ENCODE results near the gene SERGEF.

Gene SERGEF

GRCh38 chr11:17967661-17968060 is 45.2 kb downstream of the SERGEF start:
- FAIRE-seq (no peak), DNase-seq (ENCODE audit: insufficient read length, low spot score) (no peak)
- no peak for TF ChIP-seq TAF1 (IDR thresholded peaks at IDR 0.05; ENCODE audit: low read depth, low read length)
- no peak for TF ChIP-seq POLR2A (IDR thresholded peaks at IDR 0.05; ENCODE audit: low read depth, low read length)
- no peak for TF ChIP-seq POLR2AphosphoS5 (IDR thresholded peaks at IDR 0.05; ENCODE audit: low read depth, low read length)
- no peak for TF ChIP-seq SPI1 (IDR thresholded peaks at IDR 0.05; ENCODE audit: low read depth, low read length)
- TF ChIP-seq POU2F2 (IDR thresholded peaks at IDR 0.05; ENCODE audit: low read depth, low read length) = no peak
- no peak for TF ChIP-seq PAX5 (IDR thresholded peaks at IDR 0.05; ENCODE audit: insufficient read depth, low read length, severe bottlenecking)

GRCh38 chr11:17960091-17960490 is 52.8 kb downstream of the SERGEF start:
- no peak for FAIRE-seq
- DNase-seq (ENCODE audit: insufficient read length, low spot score) = no peak
- TF ChIP-seq POLR2AphosphoS5 (IDR thresholded peaks at IDR 0.05; ENCODE audit: low read depth, low read length) = no peak

- DNase-seq (ENCODE audit: insufficient read length, low spot score) (no peak), FAIRE-seq (no peak)
- no peak for TF ChIP-seq PAX5 (IDR thresholded peaks at IDR 0.05; ENCODE audit: insufficient read depth, low read length, severe bottlenecking)
- TF ChIP-seq SPI1 (IDR thresholded peaks at IDR 0.05; ENCODE audit: low read depth, low read length) = no peak
- TF ChIP-seq POLR2A (IDR thresholded peaks at IDR 0.05; ENCODE audit: low read depth, low read length) = no peak
These were observed 54.4 kb downstream of the SERGEF start for GRCh38 chr11:17958446-17958845.

- TF ChIP-seq POLR2AphosphoS5 (IDR thresholded peaks at IDR 0.05; ENCODE audit: low read depth, low read length) = no peak
- TF ChIP-seq POLR2A (IDR thresholded peaks at IDR 0.05; ENCODE audit: low read depth, low read length) = no peak
- TF ChIP-seq POU2F2 (IDR thresholded peaks at IDR 0.05; ENCODE audit: low read depth, low read length) = no peak
- TF ChIP-seq PAX5 (IDR thresholded peaks at IDR 0.05; ENCODE audit: insufficient read depth, low read length, severe bottlenecking) = no peak
- no peak for TF ChIP-seq SPI1 (IDR thresholded peaks at IDR 0.05; ENCODE audit: low read depth, low read length)
- TF ChIP-seq TAF1 (IDR thresholded peaks at IDR 0.05; ENCODE audit: low read depth, low read length) = no peak
- DNase-seq (ENCODE audit: insufficient read length, low spot score) = no peak
These were observed 58.2 kb downstream of the SERGEF start for GRCh38 chr11:17954395-17955252.

GRCh38 chr11:17952487-17952886 is 60.4 kb downstream of the SERGEF start:
- DNase-seq (ENCODE audit: insufficient read length, low spot score) = no peak
- TF ChIP-seq SPI1 (IDR thresholded peaks at IDR 0.05; ENCODE audit: low read depth, low read length) (no peak), TAF1 (IDR thresholded peaks at IDR 0.05; ENCODE audit: low read depth, low read length) (no peak), PAX5 (IDR thresholded peaks at IDR 0.05; ENCODE audit: insufficient read depth, low read length, severe bottlenecking) (no peak), POLR2A (IDR thresholded peaks at IDR 0.05; ENCODE audit: low read depth, low read length) (no peak), POU2F2 (IDR thresholded peaks at IDR 0.05; ENCODE audit: low read depth, low read length) (no peak), POLR2AphosphoS5 (IDR thresholded peaks at IDR 0.05; ENCODE audit: low read depth, low read length) (no peak)
- no peak for FAIRE-seq

More at GRCh38 chr11:17954395-17955252, 58.2 kb downstream of the SERGEF start:
- FAIRE-seq = no peak

- TF ChIP-seq PAX5 (IDR thresholded peaks at IDR 0.05; ENCODE audit: insufficient read depth, low read length, severe bottlenecking) = no peak
- no peak for FAIRE-seq
- DNase-seq (ENCODE audit: insufficient read length, low spot score) = no peak
These were observed 61.0 kb downstream of the SERGEF start for GRCh38 chr11:17951685-17952388.

GRCh38 chr11:17950644-17951043 is 62.2 kb downstream of the SERGEF start:
- TF ChIP-seq POLR2A (IDR thresholded peaks at IDR 0.05; ENCODE audit: low read depth, low read length) (no peak), POLR2AphosphoS5 (IDR thresholded peaks at IDR 0.05; ENCODE audit: low read depth, low read length) (no peak), TAF1 (IDR thresholded peaks at IDR 0.05; ENCODE audit: low read depth, low read length) (no peak), PAX5 (IDR thresholded peaks at IDR 0.05; ENCODE audit: insufficient read depth, low read length, severe bottlenecking) (no peak), SPI1 (IDR thresholded peaks at IDR 0.05; ENCODE audit: low read depth, low read length) (no peak)
- no peak for DNase-seq (ENCODE audit: insufficient read length, low spot score)

GRCh38 chr11:17948296-17948695 is 64.6 kb downstream of the SERGEF start:
- TF ChIP-seq SPI1 (IDR thresholded peaks at IDR 0.05; ENCODE audit: low read depth, low read length) (no peak), PAX5 (IDR thresholded peaks at IDR 0.05; ENCODE audit: insufficient read depth, low read length, severe bottlenecking) (no peak), POLR2AphosphoS5 (IDR thresholded peaks at IDR 0.05; ENCODE audit: low read depth, low read length) (no peak), TAF1 (IDR thresholded peaks at IDR 0.05; ENCODE audit: low read depth, low read length) (no peak), POU2F2 (IDR thresholded peaks at IDR 0.05; ENCODE audit: low read depth, low read length) (no peak), POLR2A (IDR thresholded peaks at IDR 0.05; ENCODE audit: low read depth, low read length) (no peak)
- no peak for FAIRE-seq

More at GRCh38 chr11:17950644-17951043, 62.2 kb downstream of the SERGEF start:
- FAIRE-seq = no peak

DNA sequence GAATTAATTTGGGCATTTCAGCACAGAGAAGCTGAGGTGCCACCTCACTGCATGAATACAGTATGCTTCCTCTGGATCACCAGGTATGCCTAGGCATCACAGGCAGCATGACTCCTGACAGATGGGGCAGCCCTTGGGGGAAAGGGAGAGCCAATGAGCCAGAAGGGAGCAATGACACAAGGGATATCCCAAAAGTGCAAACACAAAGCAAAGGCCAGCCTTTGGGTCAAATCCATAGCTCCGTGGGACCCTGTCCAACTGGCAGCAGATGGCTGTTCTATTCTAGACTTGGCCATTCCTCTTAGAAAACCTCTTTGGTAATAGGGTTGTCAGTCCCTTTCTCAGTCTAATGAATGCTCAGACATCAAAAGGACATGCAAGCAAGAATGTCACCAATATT is 73.3 kb downstream of the SERGEF start:
- TF ChIP-seq POLR2AphosphoS5 (IDR thresholded peaks at IDR 0.05; ENCODE audit: low read depth, low read length) (no peak), TAF1 (IDR thresholded peaks at IDR 0.05; ENCODE audit: low read depth, low read length) (no peak), POLR2A (IDR thresholded peaks at IDR 0.05; ENCODE audit: low read depth, low read length) (no peak)
- DNase-seq (ENCODE audit: insufficient read length, low spot score) = no peak
- no peak for FAIRE-seq

More at GRCh38 chr11:17948296-17948695, 64.6 kb downstream of the SERGEF start:
- no peak for DNase-seq (ENCODE audit: insufficient read length, low spot score)

DNA sequence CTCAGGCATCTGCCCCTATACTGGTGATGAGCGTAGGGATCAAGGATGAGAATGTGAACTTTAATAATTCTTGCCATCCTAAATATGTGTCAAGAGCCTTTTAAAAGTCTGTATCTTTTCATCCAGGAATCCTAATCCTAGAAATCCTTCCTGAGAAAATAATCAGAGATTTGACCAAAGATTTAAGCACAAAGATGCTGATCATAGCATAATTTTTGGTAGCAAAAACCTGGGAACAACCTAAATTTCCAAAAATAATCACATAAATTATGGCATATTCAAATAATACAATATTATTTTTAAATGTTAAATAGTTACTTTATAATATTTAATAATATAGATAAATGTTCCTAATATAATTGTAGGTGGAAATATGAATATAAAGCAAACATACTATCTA is 76.1 kb downstream of the SERGEF start:
- DNase-seq (ENCODE audit: insufficient read length, low spot score) (no peak), FAIRE-seq (peak; percentile 40)
- TF ChIP-seq POLR2AphosphoS5 (IDR thresholded peaks at IDR 0.05; ENCODE audit: low read depth, low read length) (no peak), POU2F2 (IDR thresholded peaks at IDR 0.05; ENCODE audit: low read depth, low read length) (no peak), TAF1 (IDR thresholded peaks at IDR 0.05; ENCODE audit: low read depth, low read length) (no peak), POLR2A (IDR thresholded peaks at IDR 0.05; ENCODE audit: low read depth, low read length) (no peak)
